Stimulated activated CD4-positive, alpha-beta T cell treated with anti-CD3 and anti-CD28 coated beads, Interleukin-4, amount 100 ng/mL, for 24 hours (primary cell): ENCODE measurements around the gene SMYD2.
A peak's percentile ranks its signal among the peaks of the same experiment; 100 is the strongest.

Source experiments
- DNase-seq: peaks from one replicate; pipeline ENCODE4 v3.0.0-alpha.2; 2020

SMYD2 gene

DNA sequence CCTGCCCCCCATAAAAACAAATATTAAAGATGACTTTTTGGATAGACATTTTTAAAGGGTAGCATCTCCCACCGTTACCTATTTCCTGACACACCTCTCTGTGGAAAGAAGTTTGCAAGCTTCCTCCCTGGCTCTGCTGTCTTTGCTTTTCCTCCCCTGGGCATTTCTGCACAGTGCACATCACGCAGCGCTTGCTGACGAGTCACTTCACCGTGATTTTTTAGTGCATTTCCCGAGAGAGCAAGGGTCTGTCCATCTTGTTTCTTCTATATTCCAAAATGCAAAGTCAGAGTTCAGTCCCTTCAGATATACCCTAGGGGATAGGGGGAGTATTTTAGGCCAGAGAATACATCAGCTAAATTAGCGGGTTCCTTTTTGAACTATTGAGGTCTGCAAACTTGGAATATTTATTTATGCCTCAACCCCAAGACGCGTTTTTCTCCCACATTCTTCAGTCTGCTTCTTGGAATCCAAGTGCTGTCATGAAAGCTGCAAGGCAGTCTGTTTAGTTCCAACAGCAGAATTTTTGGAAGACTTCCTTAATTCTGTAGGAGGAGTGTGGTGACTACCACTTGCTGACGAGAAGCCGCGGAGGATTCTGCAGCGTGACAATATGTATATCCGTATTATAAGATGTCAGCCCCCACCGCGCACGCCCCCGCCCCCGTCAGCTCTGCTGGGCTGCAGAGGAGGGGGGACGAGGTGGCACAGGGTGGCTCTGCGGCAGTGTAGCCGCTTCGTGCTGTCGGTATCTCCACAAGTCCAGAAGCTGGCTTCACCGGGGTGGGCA, 22.4 kb downstream of the SMYD2 start:
- DNase-seq, result no peak

DNA sequence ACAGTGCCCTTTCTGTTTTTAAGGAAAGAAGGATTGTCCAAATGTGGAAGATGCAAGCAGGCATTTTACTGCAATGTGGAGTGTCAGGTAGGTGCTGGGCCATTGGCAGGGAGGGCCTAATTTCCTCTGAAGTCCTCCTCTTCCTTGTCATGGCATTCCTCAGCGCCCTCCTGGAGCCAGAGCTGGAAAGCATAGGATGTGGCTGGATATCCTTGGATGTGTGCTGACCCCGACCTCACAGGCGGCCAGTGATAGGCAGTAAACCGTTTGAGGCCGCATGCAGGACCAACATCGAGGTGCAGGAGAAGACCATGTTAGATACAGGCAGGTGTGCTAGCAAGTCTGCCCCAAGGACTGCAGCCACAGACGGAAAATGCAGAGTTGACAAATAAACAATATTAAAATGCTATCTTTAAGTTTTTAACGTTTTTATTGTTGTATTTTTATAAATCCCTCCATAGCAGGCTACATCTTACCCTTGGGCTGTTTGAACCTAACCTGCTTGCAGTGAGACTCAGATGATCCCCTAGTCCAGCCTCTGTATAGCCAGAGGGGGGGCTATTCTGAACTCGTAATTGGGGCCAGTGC, 24.3 kb downstream of the SMYD2 start:
- no peak for DNase-seq

DNA sequence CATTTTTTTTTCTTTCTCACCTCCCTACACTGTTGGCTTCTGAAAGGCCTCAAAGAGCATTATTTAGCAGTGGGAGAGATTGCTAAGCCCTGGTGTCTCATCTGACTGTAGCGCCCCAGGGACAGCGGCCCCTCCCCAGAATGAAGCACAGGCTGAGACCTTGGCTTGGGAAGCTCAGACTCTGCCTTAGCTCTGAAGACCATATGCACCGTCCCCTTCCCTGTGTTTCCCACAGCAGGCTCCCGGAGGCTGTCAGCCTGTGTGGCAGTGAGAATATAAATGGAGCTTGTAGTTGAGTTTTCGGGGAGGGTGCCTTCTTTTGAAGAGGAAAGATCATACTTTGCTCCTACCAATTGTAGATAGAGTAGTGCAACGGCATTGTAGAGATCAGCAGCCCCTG, 25.3 kb downstream of the SMYD2 start:
- no peak for DNase-seq

DNA sequence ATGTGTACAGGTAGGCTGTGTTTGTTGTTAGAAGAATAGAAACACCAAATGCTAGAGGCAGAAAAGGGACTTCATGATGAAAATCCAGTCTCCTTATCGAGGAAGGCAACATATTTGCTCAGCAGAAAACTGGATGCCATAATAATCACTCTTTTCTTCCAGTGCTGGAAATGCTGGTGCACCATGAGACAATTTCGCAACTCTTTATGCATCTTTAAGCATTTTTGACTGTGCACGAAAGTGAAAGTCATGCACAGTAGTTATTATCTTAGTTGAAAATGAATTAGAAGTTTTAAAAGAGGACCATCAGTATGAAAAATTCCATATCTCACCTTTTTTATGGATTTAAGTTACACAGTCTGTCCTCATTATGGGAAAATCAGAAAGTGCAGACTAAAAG, 29.1 kb downstream of the SMYD2 start:
- DNase-seq, result no peak

DNA sequence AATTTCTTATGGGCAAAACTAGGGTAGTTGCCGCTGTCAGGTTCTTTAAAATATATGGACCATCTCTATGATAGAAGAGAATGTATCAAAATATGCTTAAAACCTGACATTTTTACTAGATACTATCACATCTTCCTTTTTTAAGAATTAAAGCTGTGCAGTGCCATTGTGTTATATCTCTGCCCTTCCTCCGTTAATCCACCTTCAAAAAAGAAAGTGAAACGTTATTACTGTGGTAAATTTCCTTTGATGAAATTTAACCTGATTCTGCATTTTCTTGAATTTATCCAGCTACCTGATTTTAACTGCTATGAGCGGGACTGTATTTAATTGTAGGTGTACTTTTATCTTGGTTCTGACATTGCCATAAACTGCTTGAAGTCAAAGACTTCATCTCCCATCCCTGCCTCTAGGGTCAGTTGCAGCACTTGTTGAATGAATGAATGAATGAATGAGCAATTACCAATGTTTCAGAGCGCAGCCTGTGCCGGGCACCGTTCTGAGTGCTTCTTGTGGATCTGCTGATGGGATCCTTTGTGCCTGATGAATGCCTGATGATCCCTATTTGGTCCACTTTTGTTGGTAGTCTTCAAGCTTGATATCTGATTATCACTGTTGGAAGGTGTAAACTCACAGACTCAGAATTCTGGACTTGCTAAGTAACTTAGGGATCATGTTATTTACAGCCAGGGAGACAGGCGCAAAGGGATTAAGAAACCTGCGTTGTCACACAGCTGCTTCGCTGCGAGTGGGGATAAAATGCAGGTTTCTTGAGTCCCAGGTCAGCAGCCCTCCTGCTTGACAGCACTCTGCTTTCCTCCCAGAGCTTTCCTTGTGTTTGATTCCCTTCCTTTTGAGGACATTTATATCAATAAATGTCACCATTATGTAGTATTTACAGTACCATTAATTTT, 30.1 kb downstream of the SMYD2 start:
- DNase-seq, result no peak

DNA sequence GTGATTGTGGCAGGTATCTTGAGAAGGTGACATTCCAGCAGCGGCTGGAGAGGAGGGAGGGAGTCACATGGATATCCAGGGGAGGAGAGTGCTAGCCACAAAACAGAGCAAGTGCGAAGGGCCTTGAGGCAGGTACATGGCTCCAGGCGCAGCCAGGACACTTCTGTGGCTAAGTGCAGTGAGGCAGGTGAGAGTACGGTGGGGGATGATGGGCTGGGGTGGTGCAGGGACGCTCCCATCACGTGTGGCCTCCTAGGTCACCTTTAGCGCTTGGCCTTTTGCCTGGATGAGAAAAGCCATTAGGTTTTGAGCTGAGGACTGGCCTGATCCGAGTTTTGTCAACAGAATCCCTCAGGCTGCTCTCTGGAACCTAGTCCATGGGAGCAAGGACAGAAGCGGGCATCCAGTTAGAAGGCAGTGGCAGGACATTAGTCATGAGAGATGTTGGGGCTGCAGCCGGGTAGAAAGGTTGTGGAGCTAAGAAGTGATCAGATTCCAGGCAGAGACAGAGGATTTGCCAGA, 31.6 kb downstream of the SMYD2 start:
- no peak for DNase-seq

DNA sequence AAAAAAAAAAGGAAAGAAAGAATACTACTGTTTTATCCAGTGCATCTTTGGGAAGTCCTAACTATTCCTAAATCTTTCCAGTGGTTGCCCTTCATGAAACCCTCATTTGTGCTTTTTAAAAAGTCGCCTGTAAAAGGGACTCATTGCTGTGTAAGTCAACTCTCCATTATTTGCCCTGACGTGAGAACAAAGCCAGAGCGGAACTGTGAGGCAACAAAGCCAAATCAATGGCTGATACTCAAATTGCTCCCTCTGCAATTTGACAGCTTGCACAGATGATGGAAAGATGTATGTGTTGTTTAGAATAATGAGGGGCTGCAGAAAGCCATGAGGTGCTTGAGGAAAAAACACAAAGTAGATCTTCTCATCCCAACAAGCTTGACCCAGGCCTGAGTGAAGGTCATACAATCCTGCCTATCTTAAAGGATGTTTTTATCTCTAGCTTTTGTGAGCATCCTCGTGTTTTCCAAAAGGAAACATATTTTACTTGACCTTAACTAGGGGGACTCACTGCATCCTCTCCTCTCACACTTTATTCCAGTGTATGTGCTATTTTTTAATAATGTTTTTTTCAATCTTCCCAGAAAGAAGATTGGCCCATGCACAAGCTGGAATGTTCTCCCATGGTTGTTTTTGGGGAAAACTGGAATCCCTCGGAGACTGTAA, 33.4 kb downstream of the SMYD2 start:
- no peak for DNase-seq

DNA sequence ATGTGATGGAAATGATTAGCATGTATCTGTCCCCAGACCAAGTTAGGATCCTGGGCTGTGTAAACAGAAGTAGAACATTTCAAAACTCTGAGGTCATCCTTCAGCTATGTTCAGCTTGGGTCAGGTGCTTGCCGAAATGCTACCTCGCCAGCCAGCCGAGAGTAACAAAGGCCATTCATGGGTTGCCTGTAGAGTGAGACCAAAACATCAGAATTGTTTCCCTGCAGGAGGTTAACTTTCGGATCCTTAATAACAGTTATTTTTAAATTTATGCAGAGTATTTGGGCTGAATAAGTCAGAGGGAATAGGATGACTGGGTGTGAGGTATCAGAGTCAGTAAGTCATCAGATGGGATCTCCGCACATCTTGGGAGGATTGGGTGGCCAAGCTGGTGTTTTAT, 35.6 kb downstream of the SMYD2 start:
- no peak for DNase-seq

DNA sequence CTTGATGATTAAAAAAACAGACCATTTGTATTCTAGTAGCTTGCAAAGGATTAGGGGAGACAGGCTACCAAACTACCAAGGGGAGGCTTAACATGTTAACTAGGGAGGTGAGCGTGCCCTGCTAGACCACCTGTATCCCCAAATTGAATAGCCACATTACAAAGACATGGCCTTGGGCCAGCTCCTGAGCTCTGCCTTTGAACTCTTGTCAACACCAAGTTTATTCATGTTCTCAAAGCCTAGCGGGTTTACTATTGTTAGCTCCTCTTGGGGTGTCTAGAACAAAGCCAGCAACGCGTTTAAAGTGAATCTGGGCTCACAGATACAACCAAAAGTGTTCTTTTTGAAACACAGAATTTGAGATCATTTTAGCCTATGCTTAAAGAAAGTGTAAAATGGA, 36.3 kb downstream of the SMYD2 start:
- no peak for DNase-seq

DNA sequence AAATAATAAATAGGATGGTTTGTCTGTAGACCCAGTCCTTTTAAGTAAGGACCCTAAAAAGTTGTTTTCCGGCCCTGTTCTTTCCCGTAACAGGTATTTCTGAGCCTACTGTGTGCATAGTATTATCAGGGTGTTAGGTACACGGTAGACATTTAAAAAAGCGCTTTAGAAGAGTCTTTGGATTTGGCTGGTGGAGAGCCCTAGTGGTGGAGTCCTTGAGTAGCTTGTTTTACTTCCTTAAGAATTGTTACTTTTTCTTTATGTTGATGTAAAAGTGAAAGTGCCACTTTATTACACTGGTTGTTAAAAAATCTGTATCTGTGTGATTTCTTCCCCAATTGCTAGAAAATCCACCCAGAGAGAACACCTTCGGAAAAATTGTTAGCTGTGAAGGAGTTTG, 36.8 kb downstream of the SMYD2 start:
- no peak for DNase-seq

DNA sequence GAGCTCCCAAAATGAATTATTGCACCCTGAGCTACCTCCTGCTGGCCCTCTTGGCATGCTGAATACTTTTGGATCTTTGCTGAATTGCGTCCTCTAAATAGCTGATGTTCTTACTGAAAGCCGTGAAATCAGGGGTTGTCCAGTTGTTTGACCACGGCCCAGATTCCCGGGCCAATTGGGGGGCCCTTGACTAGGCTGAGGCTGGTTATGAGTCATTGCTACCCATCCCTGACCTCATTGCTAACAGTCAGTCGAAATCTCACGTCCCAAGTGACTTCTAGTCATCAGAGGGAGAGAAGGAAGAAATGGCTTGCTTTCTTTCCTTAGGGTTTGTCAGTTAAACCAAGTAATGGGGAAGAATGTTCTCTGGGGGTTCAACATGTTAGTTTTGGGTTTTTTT, 37.4 kb downstream of the SMYD2 start:
- DNase-seq, result no peak

DNA sequence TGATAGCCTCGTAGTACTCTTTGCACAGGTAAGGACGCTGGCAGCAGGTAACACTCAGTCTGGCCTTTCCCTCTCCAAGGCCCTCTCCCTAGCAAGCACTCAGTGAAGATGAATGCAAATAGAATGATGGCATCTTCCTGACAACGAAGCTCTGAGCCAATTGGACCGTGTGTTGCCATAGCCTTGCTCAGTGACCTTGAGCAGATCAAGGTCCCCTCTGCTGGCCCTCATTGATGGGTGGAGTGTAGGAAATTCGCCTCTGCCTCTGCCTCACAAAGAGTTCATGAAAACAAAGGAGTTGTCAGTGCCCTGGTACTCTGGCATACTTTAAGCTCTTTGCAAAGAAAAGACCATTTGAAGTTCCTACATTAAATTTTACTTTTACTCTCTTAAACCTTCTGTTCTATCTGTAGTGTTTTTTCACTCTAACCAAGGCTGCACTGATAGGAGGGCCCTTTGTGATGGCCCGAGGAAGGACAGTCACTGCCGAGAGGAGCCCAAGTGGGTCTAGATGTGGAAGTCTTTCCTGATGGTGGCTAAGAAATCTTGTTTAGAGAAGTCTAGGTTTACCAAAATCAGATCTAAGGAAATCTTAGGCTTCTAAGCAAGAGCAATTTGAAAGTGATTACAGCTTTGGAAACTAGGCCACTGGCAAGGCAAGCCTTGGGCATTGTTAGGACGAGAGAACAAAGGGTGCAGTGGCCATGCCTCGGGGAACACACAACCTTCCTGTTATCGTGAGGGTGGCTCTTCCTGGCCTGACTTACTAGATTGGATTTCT, 38.2 kb downstream of the SMYD2 start:
- DNase-seq, result no peak

DNA sequence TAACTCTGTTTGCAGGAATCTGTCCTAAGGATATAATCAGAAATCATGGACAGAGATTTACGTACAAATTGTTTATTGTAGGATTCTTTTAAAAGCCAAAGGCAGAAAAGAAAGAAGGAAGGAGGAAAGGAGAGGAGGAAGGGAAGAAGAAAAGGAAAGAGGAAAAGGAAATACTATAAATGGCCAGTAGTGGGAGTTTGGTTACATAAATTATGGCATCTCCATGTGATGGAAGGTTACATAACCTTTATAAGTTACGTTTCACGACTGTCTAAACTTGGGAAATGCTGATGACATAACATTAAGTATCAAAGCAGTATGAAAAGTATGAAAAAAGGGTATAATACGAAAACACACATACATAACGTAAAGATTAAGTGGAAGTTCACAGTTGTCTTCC, 39.0 kb downstream of the SMYD2 start:
- no peak for DNase-seq

DNA sequence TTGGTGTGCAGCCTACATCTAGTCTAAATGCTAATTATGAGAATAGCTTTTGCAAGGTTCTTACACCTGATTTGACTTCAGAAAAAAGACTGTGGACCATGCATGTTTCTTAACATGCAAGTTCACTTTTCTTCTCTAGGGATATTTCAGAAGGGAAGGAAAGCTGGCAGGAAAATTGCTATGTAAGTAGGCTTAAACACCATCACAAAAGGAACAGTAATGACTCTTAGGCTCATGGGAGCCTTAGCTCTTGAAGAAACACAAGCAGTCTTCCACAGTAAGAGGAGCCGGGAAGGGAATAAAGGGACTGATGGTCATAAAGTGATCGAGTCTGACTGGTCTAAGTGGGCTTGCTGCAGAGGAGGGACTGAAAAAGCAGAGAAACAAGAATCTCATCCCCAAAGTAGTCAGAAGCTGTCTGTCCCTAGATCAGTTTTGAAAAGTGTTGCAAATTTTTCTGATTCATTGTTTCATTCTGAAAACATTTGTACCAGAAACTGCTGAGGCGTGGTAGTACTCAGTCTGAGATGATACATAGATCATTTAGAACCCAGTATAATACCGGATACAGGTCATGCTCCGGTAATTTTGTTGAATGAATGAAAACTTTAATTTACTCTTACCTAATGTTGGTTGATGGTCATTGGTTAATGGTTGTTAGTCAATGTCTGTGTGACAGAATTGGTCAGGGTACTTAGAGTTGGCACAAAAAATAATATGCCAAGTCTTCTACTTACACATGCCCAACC, 40.9 kb downstream of the SMYD2 start:
- DNase-seq, result no peak

DNA sequence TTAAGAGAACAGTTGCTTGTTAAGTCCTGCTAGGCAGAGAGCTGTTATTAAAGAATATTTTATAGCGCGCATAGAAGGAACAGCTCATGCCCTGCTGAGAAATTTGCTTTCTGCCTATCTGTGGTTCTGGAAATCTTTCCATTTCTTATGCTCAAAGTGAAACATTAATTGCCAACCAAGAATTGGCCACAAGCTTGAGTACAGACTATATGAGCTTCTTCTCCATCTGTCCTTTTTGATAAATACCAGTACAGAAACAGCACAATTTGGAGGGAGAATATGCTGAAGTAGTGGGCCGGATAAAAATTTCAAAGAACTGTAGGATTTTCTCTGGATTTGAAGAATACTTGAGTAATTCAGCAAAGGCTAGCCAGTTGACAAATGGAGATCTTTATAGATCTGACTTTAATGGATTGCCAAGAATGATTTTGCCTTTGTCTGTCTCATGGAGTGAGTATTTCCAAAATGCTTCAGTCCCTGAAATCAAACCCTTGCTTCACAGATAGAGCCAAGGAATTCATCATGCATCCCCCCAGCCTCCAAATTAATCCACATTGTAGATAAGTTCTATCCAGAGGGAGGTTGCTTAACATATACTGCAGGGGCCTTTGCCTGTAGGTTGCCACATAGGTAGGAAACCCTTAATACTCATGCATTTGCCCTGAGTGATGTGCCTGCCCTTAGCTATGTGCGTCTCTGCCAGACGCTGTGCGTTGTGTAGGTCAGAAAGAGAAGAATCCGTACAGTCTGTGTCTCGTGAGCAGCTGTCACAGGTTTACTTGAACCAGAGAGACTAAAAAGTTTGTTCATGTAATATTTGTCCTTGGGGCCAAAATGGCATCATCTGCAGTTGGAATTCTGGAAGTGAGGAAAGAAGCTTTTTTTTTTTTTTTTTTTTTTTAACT, 44.2 kb downstream of the SMYD2 start:
- no peak for DNase-seq

DNA sequence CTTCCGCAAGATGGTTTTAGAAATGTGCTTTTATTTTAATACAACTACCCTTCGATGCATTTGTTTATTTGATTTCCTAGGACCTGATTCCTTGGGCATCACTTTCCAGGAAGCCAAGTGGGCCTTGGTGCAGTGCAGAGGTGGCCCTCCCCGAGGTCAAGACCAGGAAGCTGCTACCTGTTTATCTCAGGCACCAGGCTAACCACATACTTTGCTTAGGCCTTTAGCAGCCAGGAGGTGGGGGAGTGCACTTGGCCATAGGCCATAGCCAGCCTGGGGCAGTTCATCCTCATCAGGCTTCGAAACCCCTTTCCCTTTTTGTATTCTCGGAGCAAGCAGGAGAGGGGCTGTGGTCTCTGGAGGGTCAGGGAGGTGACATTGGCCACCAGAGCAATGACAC, 45.4 kb downstream of the SMYD2 start:
- no peak for DNase-seq

DNA sequence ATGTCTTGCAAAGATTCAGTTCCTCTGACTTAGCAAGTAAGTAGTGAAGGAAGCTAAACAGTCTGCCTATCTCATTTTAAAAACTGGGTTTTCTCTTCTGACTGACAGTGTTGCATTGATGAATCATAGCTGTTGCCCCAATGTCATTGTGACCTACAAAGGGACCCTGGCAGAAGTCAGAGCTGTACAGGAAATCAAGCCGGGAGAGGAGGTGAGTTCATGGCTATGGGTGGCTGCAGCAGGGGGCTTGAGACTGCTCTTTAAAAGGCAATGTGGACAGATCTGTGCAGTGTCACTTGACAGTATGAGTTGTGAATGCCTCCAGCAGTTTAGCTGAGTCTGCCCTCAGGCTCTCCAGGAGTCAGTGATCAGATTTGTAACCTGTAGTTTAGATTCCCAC, 46.6 kb downstream of the SMYD2 start:
- no peak for DNase-seq

DNA sequence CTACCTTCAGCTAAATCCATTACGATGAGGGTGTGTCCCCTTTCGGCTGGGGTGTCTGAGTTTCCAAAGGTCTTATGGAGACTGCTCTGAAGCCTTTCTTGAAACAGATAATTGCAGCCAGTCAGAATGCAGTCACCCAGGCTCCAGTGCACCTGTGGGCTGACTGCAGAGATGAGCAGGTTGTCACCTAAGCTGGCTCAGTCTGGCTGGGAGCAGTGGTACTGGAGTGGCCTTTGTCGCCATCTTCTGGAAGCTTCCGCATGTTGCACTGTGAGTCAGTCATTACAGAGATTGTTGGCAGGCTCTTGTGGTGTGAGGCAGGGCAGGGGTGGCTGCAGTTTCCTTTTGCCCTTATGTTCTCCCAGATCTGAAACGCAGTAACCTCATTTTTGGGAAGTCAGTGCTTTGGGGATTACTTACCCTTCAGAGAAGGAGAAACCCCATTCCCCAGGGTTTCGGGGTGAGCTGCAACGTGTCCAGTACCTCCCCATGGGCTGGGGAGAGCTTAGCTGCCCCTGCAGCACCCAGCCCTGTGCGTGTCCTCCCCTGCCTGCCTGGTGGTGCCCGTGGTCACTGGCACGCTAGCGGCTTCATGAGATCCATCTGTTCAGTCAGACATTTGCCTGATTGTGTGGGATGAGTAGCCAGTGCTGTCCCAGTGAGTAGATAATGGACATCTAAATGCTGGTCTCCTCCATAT, 48.0 kb downstream of the SMYD2 start:
- peak; percentile 77 for DNase-seq

DNA sequence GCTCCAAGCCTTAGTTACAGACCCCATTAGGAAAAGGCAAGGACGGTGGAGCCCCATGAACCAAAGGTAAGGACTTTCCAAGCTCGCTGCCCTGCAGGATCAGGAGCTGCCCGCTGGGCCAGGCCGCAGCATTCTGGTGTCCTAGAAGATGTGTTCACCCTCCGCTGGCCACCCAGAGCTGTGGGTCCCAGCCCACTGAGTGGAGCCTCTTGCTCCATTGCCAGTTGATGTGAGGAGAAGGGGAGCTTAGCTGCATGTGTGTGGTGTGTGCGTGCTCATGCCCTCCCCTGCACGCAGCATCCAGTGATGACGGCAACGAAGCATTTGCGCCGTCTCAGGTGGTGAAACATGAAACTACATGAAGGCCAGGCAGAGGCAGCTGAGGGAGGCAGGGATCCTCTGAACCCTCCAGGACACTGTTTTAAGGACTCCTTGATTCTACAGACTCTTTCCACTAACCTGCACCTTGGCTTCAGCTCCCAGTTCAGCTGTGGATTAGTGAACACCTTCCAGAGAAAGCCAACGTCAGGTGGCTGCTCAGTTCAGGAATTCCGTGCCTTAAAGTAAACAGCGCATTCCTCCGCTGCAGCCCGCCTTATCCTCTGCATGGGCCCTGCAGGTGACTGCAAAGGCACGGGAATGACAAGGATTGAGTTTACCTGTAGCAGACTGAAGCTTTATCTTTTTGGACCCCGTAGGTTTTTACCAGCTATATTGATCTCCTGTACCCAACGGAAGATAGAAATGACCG, 48.7 kb downstream of the SMYD2 start:
- DNase-seq, result no peak
